MM.1S (cell line): ENCODE measurements around the gene PCSK4.

ENCODE experiments used
- DNase-seq: peaks from one replicate; pipeline ENCODE4 v3.0.0-alpha.2; 2015
- H2AFZ ChIP-seq: fragments of 300-600 bp; sonication (generic); 2 replicates; pipeline ENCODE4 v1.6.0; 2016; ENCODE audit warnings: antibody characterized with exemption, low read length
- H3F3A ChIP-seq: fragments of 300-600 bp; sonication (generic); 2 replicates; pipeline ENCODE4 v1.6.1; 2016; ENCODE audit warnings: mild to moderate bottlenecking, antibody characterized with exemption, low read length, moderate library complexity, mixed read lengths; ENCODE audit not compliant: insufficient read depth
- H3K27ac ChIP-seq: fragments of 300-600 bp; sonication (generic); 2 replicates; pipeline ENCODE4 v1.5.1; 2016; ENCODE audit warnings: mild to moderate bottlenecking, low read length
- H3K27me3 ChIP-seq: fragments of 300-600 bp; sonication (generic); replicated peaks from 2 replicates; pipeline ENCODE4 v1.6.0; 2016; ENCODE audit warnings: low read length; ENCODE audit not compliant: insufficient read depth
- H3K36me3 ChIP-seq: fragments of 300-600 bp; sonication (generic); replicated peaks from 2 replicates; pipeline ENCODE4 v1.6.1; 2016; ENCODE audit warnings: mild to moderate bottlenecking, low read length, mixed read lengths; ENCODE audit not compliant: insufficient read depth
- H3K4me1 ChIP-seq: fragments of 300-600 bp; sonication (generic); 2 replicates; pipeline ENCODE4 v1.6.1; 2016; ENCODE audit warnings: low read length, mixed read lengths
- H3K4me2 ChIP-seq: fragments of 300-600 bp; sonication (generic); 2 replicates; pipeline ENCODE4 v1.6.0; 2016; ENCODE audit warnings: low read depth, low read length
- H3K4me3 ChIP-seq: fragments of 300-600 bp; sonication (generic); 2 replicates; pipeline ENCODE4 v1.5.1; 2016; ENCODE audit warnings: low read length, mixed read lengths
- H3K79me2 ChIP-seq: fragments of 300-600 bp; sonication (generic); 2 replicates; pipeline ENCODE4 v1.6.1; 2016; ENCODE audit warnings: mixed run types, low read length, mixed read lengths
- H3K9ac ChIP-seq: fragments of 300-600 bp; sonication (generic); 2 replicates; pipeline ENCODE4 v1.6.1; 2016; ENCODE audit warnings: low read length, mixed read lengths
- H3K9me2 ChIP-seq: fragments of 300-600 bp; sonication (generic); replicated peaks from 2 replicates; pipeline ENCODE4 v1.6.1; 2016; ENCODE audit warnings: mild to moderate bottlenecking, low read length, mixed read lengths; ENCODE audit not compliant: insufficient read depth
- H3K9me3 ChIP-seq: fragments of 300-600 bp; sonication (generic); replicated peaks from 2 replicates; pipeline ENCODE4 v1.6.1; 2016; ENCODE audit warnings: mild to moderate bottlenecking, low read length, mixed read lengths; ENCODE audit not compliant: insufficient read depth
- H4K20me1 ChIP-seq: fragments of 300-600 bp; sonication (generic); 2 replicates; pipeline ENCODE4 v1.6.1; 2016; ENCODE audit warnings: mild to moderate bottlenecking, low read length, moderate library complexity, mixed read lengths; ENCODE audit not compliant: insufficient read depth
- CTCF ChIP-seq: fragments of 300-600 bp; sonication (generic); IDR thresholded peaks from 2 replicates; pipeline ENCODE4 v1.5.1; 2016; ENCODE audit warnings: antibody characterized with exemption, low read length, mixed read lengths
- EZH2 ChIP-seq: fragments of 300-600 bp; sonication (generic); optimal IDR thresholded peaks from 2 replicates; pipeline ENCODE3; 2017; ENCODE audit warnings: low read depth, mild to moderate bottlenecking, antibody characterized with exemption, low read length, mixed read lengths
- EZH2phosphoT487 ChIP-seq: fragments of 300-600 bp; sonication (generic); IDR thresholded peaks from 2 replicates; pipeline ENCODE4 v1.6.1; 2018; ENCODE audit warnings: antibody characterized with exemption, low read length

PCSK4 gene

GRCh38 chr19:1434577-1435060 lies 55.5 kb downstream of the PCSK4 start:
- Histone ChIP-seq H3K79me2 (peaks cover 45% of the 10 kb centered on the region), H3K9me2 (no peaks in the 10 kb centered on the region), H3K9me3 (no peaks in the 10 kb centered on the region), H3K27me3 (no peaks in the 10 kb centered on the region), H4K20me1 (peaks cover 6% of the 10 kb centered on the region; the same call in 1 of the 2 replicates), H3K27ac (no peak overlapping the region), H2AFZ (no peak overlapping the region), H3K4me1 (peaks cover 8% of the 10 kb centered on the region), H3F3A (peaks cover 31% of the 10 kb centered on the region), H3K4me3 (no peak overlapping the region), H3K9ac (no peak overlapping the region), H3K36me3 (peaks cover 3% of the 10 kb centered on the region; the same call in 1 of the 2 replicates), H3K4me2 (no peak overlapping the region)
- TF ChIP-seq EZH2phosphoT487, result no peak
- TF ChIP-seq EZH2, result no peak
- TF ChIP-seq CTCF, result no peak
- no peak for DNase-seq

- Histone ChIP-seq H3K4me2 (no peak overlapping the region), H3K27me3 (no peaks in the 10 kb centered on the region), H3K4me3 (no peak overlapping the region), H4K20me1 (no peaks in the 10 kb centered on the region), H3K9ac (no peak overlapping the region), H3K27ac (no peak overlapping the region), H3K36me3 (peaks cover 3% of the 10 kb centered on the region; the same call in 1 of the 2 replicates), H3F3A (peaks cover 27% of the 10 kb centered on the region), H3K4me1 (peaks cover 5% of the 10 kb centered on the region; the same call in 1 of the 2 replicates), H3K9me3 (no peaks in the 10 kb centered on the region), H2AFZ (no peak overlapping the region), H3K9me2 (no peaks in the 10 kb centered on the region), H3K79me2 (peaks cover 45% of the 10 kb centered on the region)
- TF ChIP-seq CTCF, result no peak
- TF ChIP-seq EZH2, result no peak
- TF ChIP-seq EZH2phosphoT487, result no peak
- no peak for DNase-seq
Measured at GRCh38 chr19:1434040-1434366, 56.1 kb downstream of the PCSK4 start.

GRCh38 chr19:1433119-1434039 lies 56.8 kb downstream of the PCSK4 start:
- H3K4me3 ChIP-seq, result no peak overlapping the region
- H3K27ac ChIP-seq, result no peak overlapping the region
- H4K20me1 ChIP-seq, result no peaks in the 10 kb centered on the region
- no peak overlapping the region for H3K9ac ChIP-seq
- peaks cover 25% of the 10 kb centered on the region for H3F3A ChIP-seq
- H3K4me1 ChIP-seq, result peaks cover 5% of the 10 kb centered on the region; the same call in 1 of the 2 replicates
- DNase-seq, result no peak
- H3K27me3 ChIP-seq, result no peaks in the 10 kb centered on the region
- 0 out of 2 replicates have a peak, but pooled peaks cover 3% of the 10 kb centered on the region for H3K36me3 ChIP-seq
- no peaks in the 10 kb centered on the region for H3K9me3 ChIP-seq
- H2AFZ ChIP-seq, result no peak overlapping the region
- H3K9me2 ChIP-seq, result no peaks in the 10 kb centered on the region
- H3K4me2 ChIP-seq, result no peak overlapping the region
- H3K79me2 ChIP-seq, result peaks cover 43% of the 10 kb centered on the region
- TF ChIP-seq CTCF (no peak), EZH2phosphoT487 (no peak)
